ENCODE measurements around the gene ATP5F1A.

Gene ATP5F1A

GRCh38 chr18:46046688-46047087 is 51.4 kb downstream of the ATP5F1A start:
- no peak for DNase-seq

GRCh38 chr18:46046126-46046525 is 52.0 kb downstream of the ATP5F1A start:
- DNase-seq = no peak

- no peak for DNase-seq
These were observed 55.4 kb downstream of the ATP5F1A start for GRCh38 chr18:46042571-46043123.

- DNase-seq = no peak
These were observed 57.4 kb downstream of the ATP5F1A start for GRCh38 chr18:46040747-46041104.

- DNase-seq = no peak
These were observed 57.9 kb downstream of the ATP5F1A start for GRCh38 chr18:46040033-46040746.

- no peak for DNase-seq
These were observed 60.4 kb downstream of the ATP5F1A start for GRCh38 chr18:46037512-46038305.

- DNase-seq = no peak
These were observed 62.1 kb downstream of the ATP5F1A start for GRCh38 chr18:46035696-46036680.

- DNase-seq = no peak
These were observed 63.9 kb downstream of the ATP5F1A start for GRCh38 chr18:46034230-46034629.

GRCh38 chr18:46031741-46032140 is 66.4 kb downstream of the ATP5F1A start:
- no peak for DNase-seq

All from C1 segment of cervical spinal cord (tissue), 14 donors.